K562 (cell line): Measurements from ENCODE around the gene OR4X2. TPM values are rescaled to one million over a fixed set of nuclear protein-coding genes. Genes with fewer than 3 reads are reported as not detected.

ENCODE experiments used
- ATAC-seq: fragments of 200-7000 bp; cut with Tn5 transposase; 3 replicates; pipeline ENCODE4 v1.9.1; 2020; ENCODE audit warnings: moderate library complexity
- BruUV-seq: library from RNA; stranded (reverse); fragments of 400-500 nt; replicated peaks from 2 replicates; lab custom pipeline; 2021; lab: Mats Ljungman, UMichigan
- CTCF ChIA-PET: fragments of 300-600 bp; formaldehyde crosslinking; extraction: SDS; loops from one replicate; lab custom pipeline; 2021; ENCODE audit warnings: low intra/inter-chr PET ratio; lab: Yijun Ruan, JAX
- POLR2A ChIA-PET: fragments of 300-600, 350-650 bp; sonication (Branson Sonifier 250); formaldehyde crosslinking; extraction: SDS; loops from one replicate; lab custom pipeline; 2021; ENCODE audit warnings: antibody characterized with exemption, inconsistent platforms; lab: Yijun Ruan, JAX
- DNase-seq, 4 experiments: peaks; one replicate each; pipeline versions ENCODE4 v3.0.0 to v3.0.0-alpha.2; 2011 to 2018; ENCODE audit warnings: low spot score in 3 of 4, mixed read lengths in 3 of 4; ENCODE audit errors: extremely low read depth in 1 of 4
- FAIRE-seq: peaks from 2 replicates; lab custom pipeline; 2011; peaks lifted over from hg19 to GRCh38; lab: Jason Lieb, UNC
- H2AFZ ChIP-seq: 2 replicates; pipeline ENCODE4 v1.6.0; 2011; ENCODE audit warnings: low read depth, low read length, control low read depth, inconsistent platforms
- H3K27ac ChIP-seq: fragments of 200-600 bp; 3 replicates; pipeline ENCODE4 v1.8.0; 2011; ENCODE audit warnings: low read depth, mild to moderate bottlenecking, control low read depth, inconsistent platforms, low read length, moderate library complexity, mixed read lengths; ENCODE audit errors: extremely low read depth
- H3K27me3 ChIP-seq, 2 experiments: fragments of 300-600 bp in 1 of 2; 2 replicates in 1 of 2; 3 replicates in 1 of 2; pipeline versions ENCODE4 v1.6.0 to v1.8.0; 2011; ENCODE audit warnings: inconsistent platforms in 2 of 2, low read length in 2 of 2, mild to moderate bottlenecking in 1 of 2, mixed read lengths in 1 of 2, moderate library complexity in 1 of 2; ENCODE audit not compliant: control insufficient read depth in 2 of 2, insufficient read depth in 2 of 2
- H3K36me3 ChIP-seq: fragments of 300-600 bp; 3 replicates; pipeline ENCODE4 v1.8.0; 2011; ENCODE audit warnings: mild to moderate bottlenecking, low read length, inconsistent platforms; ENCODE audit not compliant: control insufficient read depth, insufficient read depth
- H3K4me1 ChIP-seq, 2 experiments: fragments of 200-600 bp in 1 of 2; replicated peaks in 1 of 2; 2 replicates in 1 of 2; 3 replicates in 1 of 2; pipeline versions ENCODE4 v1.5.1 to v1.8.0; 2011; ENCODE audit warnings: inconsistent platforms in 2 of 2, low read length in 2 of 2, mild to moderate bottlenecking in 1 of 2, mixed read lengths in 1 of 2, moderate library complexity in 1 of 2; ENCODE audit not compliant: control insufficient read depth in 2 of 2, insufficient read depth in 2 of 2
- H3K4me2 ChIP-seq: 2 replicates; pipeline ENCODE4 v1.6.1; 2011; ENCODE audit warnings: low read length, control low read depth, inconsistent platforms, mixed read lengths; ENCODE audit not compliant: insufficient read depth
- H3K4me3 ChIP-seq: fragments of 200-600 bp; sonication (generic), shearing (Covaris generic); 2 replicates; pipeline ENCODE4 v1.5.1; 2016; ENCODE audit warnings: control low read depth, inconsistent platforms
- H3K79me2 ChIP-seq: fragments of 200-600 bp; 3 replicates; pipeline ENCODE4 v1.8.0; 2011; ENCODE audit warnings: low read length, inconsistent platforms; ENCODE audit not compliant: control insufficient read depth, insufficient read depth
- H3K9ac ChIP-seq, 2 experiments: 2 replicates each; pipeline versions ENCODE4 v1.6.0 to v1.6.1; 2011; ENCODE audit warnings: low read depth in 2 of 2, low read length in 2 of 2, control low read depth in 1 of 2, inconsistent platforms in 1 of 2, mild to moderate bottlenecking in 1 of 2, mixed read lengths in 1 of 2; ENCODE audit not compliant: insufficient read depth in 1 of 2
- H3K9me1 ChIP-seq: one replicate; pipeline ENCODE4 v1.6.0; 2011; ENCODE audit warnings: inconsistent platforms, mild to moderate bottlenecking, low read length, moderate library complexity; ENCODE audit not compliant: control insufficient read depth, insufficient read depth
- H3K9me3 ChIP-seq: replicated peaks from 2 replicates; pipeline ENCODE4 v1.5.1; 2011; ENCODE audit warnings: low read depth, low read length, inconsistent platforms; ENCODE audit not compliant: control insufficient read depth, insufficient read depth
- H4K20me1 ChIP-seq: replicated peaks from 2 replicates; pipeline ENCODE4 v1.6.1; 2011; ENCODE audit warnings: low read length, inconsistent platforms, mixed read lengths; ENCODE audit not compliant: control insufficient read depth, insufficient read depth
- CTCF ChIP-seq, 3 experiments: IDR thresholded peaks in 2 of 3; conservative IDR thresholded peaks in 1 of 3; 2 replicates each; pipeline ENCODE4 v1.5.1; 2011 to 2012; ENCODE audit warnings: low read length in 3 of 3, mild to moderate bottlenecking in 3 of 3, control low read depth in 2 of 3, improper control_type of control experiment in 1 of 3, inconsistent platforms in 1 of 3, low read depth in 1 of 3, mixed read lengths in 1 of 3, moderate library complexity in 1 of 3; ENCODE audit not compliant: insufficient read depth in 2 of 3
- HMG20A ChIP-seq: fragments of 450-650 bp; formaldehyde crosslinking; conservative IDR thresholded peaks from 2 replicates; pipeline ENCODE4 v1.4.0; 2020; ENCODE audit warnings: mild to moderate bottlenecking, mixed read lengths
- MCM2 ChIP-seq: fragments of 450-650 bp; IDR thresholded peaks from 2 replicates; pipeline ENCODE4 v1.6.1; 2017; ENCODE audit warnings: low read depth, mild to moderate bottlenecking
- NCOA2 ChIP-seq, 2 experiments: fragments of 450-650 bp; IDR thresholded peaks; 2 replicates each; pipeline ENCODE4 v1.6.1; 2018; ENCODE audit warnings: mild to moderate bottlenecking in 2 of 2, moderate library complexity in 1 of 2; ENCODE audit not compliant: partially characterized antibody in 2 of 2
- RAD21 ChIP-seq, 2 experiments: fragments of 250-450 bp in 1 of 2; fragments of 450-650 bp in 1 of 2; sonication (Bioruptor Pico) in 1 of 2; formaldehyde crosslinking in 1 of 2; IDR thresholded peaks in 1 of 2; conservative IDR thresholded peaks in 1 of 2; 2 replicates each; pipeline versions ENCODE4 v1.4.0 to v1.8.0; 2020 to 2022; ENCODE audit warnings: mild to moderate bottlenecking in 2 of 2, moderate library complexity in 1 of 2
- ZNF511 ChIP-seq: sonication (generic); formaldehyde crosslinking; IDR thresholded peaks from 2 replicates; pipeline ENCODE4 v1.8.0; 2022; ENCODE audit warnings: mild to moderate bottlenecking, missing genetic modification reagents
- ZNF584 ChIP-seq: fragments of 200-800 bp; sonication (Bioruptor generic); IDR thresholded peaks from 2 replicates; pipeline ENCODE4 v1.6.1; 2016; ENCODE audit warnings: low read depth, mild to moderate bottlenecking, missing genetic modification characterization, missing compliant biosample characterization
- WGBS: fragments of 100-300 bp; shearing (Covaris generic); methylation state at CpG from one replicate; pipeline ENCODE4 v1.1.6; 2016; ENCODE audit warnings: low coverage, mixed read lengths; ENCODE audit not compliant: insufficient coverage; ENCODE audit errors: missing lambda C conversion rate; 5-methylcytosine and 5-hydroxymethylcytosine counted together
- in situ Hi-C: fragments of 300-500 bp; cut with MboI; formaldehyde crosslinking; loops from 4 replicates; pipeline ENCODE4 v1.15.0; 2018; ENCODE audit warnings: inconsistent platforms, mixed read lengths
- intact Hi-C: fragments of 100-400 bp; cut with micrococcal nuclease; formaldehyde crosslinking; loops from 2 replicates; pipeline ENCODE4 v1.14.2; 2022
- polyA plus RNA-seq, 8 experiments: library from polyadenylated mRNA; depleted of rRNA in 4 of 8; stranded (reverse) in 5 of 8; unstranded in 3 of 8; fragments of >200 nt; fragmentation: Nextera tagmentation in 2 of 8; fragmentation: Illumina TruSeq in 1 of 8; extraction: Ambion mirVana in 2 of 8; extraction: Trizol in 1 of 8; gene quantifications; 2 replicates each; pipeline versions ENCODE4 v1.2.1 to v1.2.3, GENCODE V29; 2011 to 2014; ENCODE audit warnings: inconsistent platforms in 1 of 8, missing spikeins in 1 of 8
- total RNA-seq, 7 experiments: library from RNA; depleted of rRNA in 6 of 7; stranded (reverse); fragments of >200 nt in 6 of 7; fragmentation: Illumina TruSeq in 2 of 7; extraction: Trizol in 2 of 7; gene quantifications; 2 replicates each; pipeline versions ENCODE4 v1.2.1 to v1.2.3, GENCODE V29; 2011 to 2021; ENCODE audit warnings: low replicate concordance in 1 of 7
- TF ChIP-seq, protein P1 (sequence below): sonication (generic); formaldehyde crosslinking; IDR thresholded peaks from 2 replicates; pipeline ENCODE4 v1.8.1; 2023; ENCODE audit warnings: mild to moderate bottlenecking, missing genetic modification reagents
- TF ChIP-seq, protein P2 (sequence below), 2 experiments: fragments of 450-650 bp; conservative IDR thresholded peaks; 2 replicates each; pipeline ENCODE4 v1.6.1; 2017; ENCODE audit warnings: mild to moderate bottlenecking in 2 of 2, moderate library complexity in 2 of 2

Gene OR4X2
- total and polyA plus RNA-seq, 9 of the 15 experiments (the other 6 are each of a cell fraction or from before 2014, with no cell fraction given): not detected

- intact Hi-C loops: loop anchor here (1.0 kb wide), 1 partner anchor 38 kb away; no protein-coding TSS in a partner anchor
Observed at GRCh38 chr11:48210052-48210451, 34.9 kb upstream of the OR4X2 start.

More at GRCh38 chr11:48210052-48210451, 34.9 kb upstream of the OR4X2 start:
- Histone ChIP-seq H3K36me3 (no peaks in the 10 kb centered on the region), H3K9me3 (no peaks in the 10 kb centered on the region), H2AFZ (no peak overlapping the region), H3K79me2 (no peaks in the 10 kb centered on the region), H3K4me2 (no peak overlapping the region), H3K27me3 (no peaks in the 10 kb centered on the region), H3K27ac (no peak overlapping the region), H3K4me1 (no peaks in the 10 kb centered on the region), H3K9me1 (no peaks in the 10 kb centered on the region), H3K4me3 (no peak overlapping the region), H4K20me1 (no peaks in the 10 kb centered on the region), H3K9ac (no peak overlapping the region)
- in situ Hi-C loops: no loop called here
- ATAC-seq (peak; percentile 77), DNase-seq (peak in 2 of 4 experiments; percentile 11 to 15), FAIRE-seq (no peak)
- WGBS: under 1% methylated on average over 7 of the region's 7 CpGs
- BruUV-seq: no TSS peak
- CTCF ChIA-PET: no interaction called here
- no peak for TF ChIP-seq ZNF511 (CRISPR knock-in tag)
- TF ChIP-seq MCM2: no peak
- TF ChIP-seq ZNF584 (CRISPR knock-in tag): no peak
- TF ChIP-seq, protein P1, sequence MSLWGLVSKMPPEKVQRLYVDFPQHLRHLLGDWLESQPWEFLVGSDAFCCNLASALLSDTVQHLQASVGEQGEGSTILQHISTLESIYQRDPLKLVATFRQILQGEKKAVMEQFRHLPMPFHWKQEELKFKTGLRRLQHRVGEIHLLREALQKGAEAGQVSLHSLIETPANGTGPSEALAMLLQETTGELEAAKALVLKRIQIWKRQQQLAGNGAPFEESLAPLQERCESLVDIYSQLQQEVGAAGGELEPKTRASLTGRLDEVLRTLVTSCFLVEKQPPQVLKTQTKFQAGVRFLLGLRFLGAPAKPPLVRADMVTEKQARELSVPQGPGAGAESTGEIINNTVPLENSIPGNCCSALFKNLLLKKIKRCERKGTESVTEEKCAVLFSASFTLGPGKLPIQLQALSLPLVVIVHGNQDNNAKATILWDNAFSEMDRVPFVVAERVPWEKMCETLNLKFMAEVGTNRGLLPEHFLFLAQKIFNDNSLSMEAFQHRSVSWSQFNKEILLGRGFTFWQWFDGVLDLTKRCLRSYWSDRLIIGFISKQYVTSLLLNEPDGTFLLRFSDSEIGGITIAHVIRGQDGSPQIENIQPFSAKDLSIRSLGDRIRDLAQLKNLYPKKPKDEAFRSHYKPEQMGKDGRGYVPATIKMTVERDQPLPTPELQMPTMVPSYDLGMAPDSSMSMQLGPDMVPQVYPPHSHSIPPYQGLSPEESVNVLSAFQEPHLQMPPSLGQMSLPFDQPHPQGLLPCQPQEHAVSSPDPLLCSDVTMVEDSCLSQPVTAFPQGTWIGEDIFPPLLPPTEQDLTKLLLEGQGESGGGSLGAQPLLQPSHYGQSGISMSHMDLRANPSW (CRISPR knock-in tag): no peak
- TF ChIP-seq RAD21 (CRISPR knock-in tag; conservative IDR thresholded peaks at IDR 0.05 in 1 of 2, IDR thresholded peaks at IDR 0.05 in 1 of 2): peak in 1 of 2 experiments; percentile 30; a peak in 1 of 4 replicates
- TF ChIP-seq NCOA2 (IDR thresholded peaks at IDR 0.05; ENCODE audit: partially characterized antibody in 2 of 2): no peak
- TF ChIP-seq, protein P2, sequence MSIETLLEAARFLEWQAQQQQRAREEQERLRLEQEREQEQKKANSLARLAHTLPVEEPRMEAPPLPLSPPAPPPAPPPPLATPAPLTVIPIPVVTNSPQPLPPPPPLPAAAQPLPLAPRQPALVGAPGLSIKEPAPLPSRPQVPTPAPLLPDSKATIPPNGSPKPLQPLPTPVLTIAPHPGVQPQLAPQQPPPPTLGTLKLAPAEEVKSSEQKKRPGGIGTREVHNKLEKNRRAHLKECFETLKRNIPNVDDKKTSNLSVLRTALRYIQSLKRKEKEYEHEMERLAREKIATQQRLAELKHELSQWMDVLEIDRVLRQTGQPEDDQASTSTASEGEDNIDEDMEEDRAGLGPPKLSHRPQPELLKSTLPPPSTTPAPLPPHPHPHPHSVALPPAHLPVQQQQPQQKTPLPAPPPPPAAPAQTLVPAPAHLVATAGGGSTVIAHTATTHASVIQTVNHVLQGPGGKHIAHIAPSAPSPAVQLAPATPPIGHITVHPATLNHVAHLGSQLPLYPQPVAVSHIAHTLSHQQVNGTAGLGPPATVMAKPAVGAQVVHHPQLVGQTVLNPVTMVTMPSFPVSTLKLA (conservative IDR thresholded peaks at IDR 0.05): no peak
- TF ChIP-seq HMG20A (CRISPR knock-in tag): no peak
- TF ChIP-seq CTCF (IDR thresholded peaks at IDR 0.05 in 2 of 3, conservative IDR thresholded peaks at IDR 0.05 in 1 of 3; ENCODE audit: insufficient read depth in 2 of 3, low read depth in 1 of 3, low read length in 3 of 3): peak in 2 of 3 experiments; percentile 35 to 39; a peak in 3 of 6 replicates
- POLR2A ChIA-PET: no interaction called here
